NCI-H345 treated with DMSO at 0.1 percent for 48 hours (cell line): Measurements from ENCODE around the gene OR10G4.
"Not testable (repeated sequence)": the region's sequence is repeated elsewhere in the genome, so short reads cannot be mapped to it uniquely, and the experiment has no call there.

ENCODE experiments used
- DNase-seq: peaks from one replicate; lab custom pipeline; 2025; ENCODE audit not compliant: unreplicated experiment; lab: John Stamatoyannopoulos, UW

OR10G4 gene

GRCh38 chr11:124012697-124013096 is at the start of gene OR10G4:
TSS of gene OR10G4 (plus strand) at chr11:124012997. CDS start at chr11:124015575, 2,578 bp downstream.
- no peak for DNase-seq

GRCh38 chr11:123973816-123974215 is 39.0 kb upstream of the OR10G4 start:
- no peak for DNase-seq

- DNase-seq: no peak
Measured at GRCh38 chr11:123976770-123977560, 35.8 kb upstream of the OR10G4 start.

- DNase-seq: no peak
Measured at GRCh38 chr11:123977731-123978347, 35.0 kb upstream of the OR10G4 start, which contains the start of gene OR10S1. TSS of gene OR10S1 (minus strand) at chr11:123977781. CDS start at chr11:123977664, 117 bp downstream.

- DNase-seq: no peak
Measured at GRCh38 chr11:123979311-123979710, 33.5 kb upstream of the OR10G4 start.

GRCh38 chr11:123995119-123995518 is 17.7 kb upstream of the OR10G4 start, which contains the start of gene OR10G6:
TSS of gene OR10G6 (minus strand) at chr11:123995161. CDS start at chr11:123995161, 0 bp downstream.
- DNase-seq: no peak

- not testable (repeated sequence) for DNase-seq
Measured at GRCh38 chr11:124015837-124016236, 3.0 kb downstream of the OR10G4 start.

GRCh38 chr11:124026498-124026897 is 13.7 kb downstream of the OR10G4 start, which contains the start of gene OR10G8:
TSS of gene OR10G8 (plus strand) at chr11:124026798. CDS start at chr11:124029623, 2,825 bp downstream.
- DNase-seq: no peak

- DNase-seq: no peak
Measured at GRCh38 chr11:124036666-124037065, 23.9 kb downstream of the OR10G4 start.

- no peak for DNase-seq
Measured at GRCh38 chr11:124039557-124039956, 26.8 kb downstream of the OR10G4 start.

- no peak for DNase-seq
Measured at GRCh38 chr11:124041254-124041653, 28.5 kb downstream of the OR10G4 start, which contains the start of gene OR10G7. TSS of gene OR10G7 (minus strand) at chr11:124041325. CDS start at chr11:124039001, 2,324 bp downstream.

GRCh38 chr11:124043420-124043819 is 30.6 kb downstream of the OR10G4 start:
- no peak for DNase-seq

- no peak for DNase-seq
Measured at GRCh38 chr11:124050748-124051147, 38.0 kb downstream of the OR10G4 start.

- DNase-seq: no peak
Measured at GRCh38 chr11:124052966-124053365, 40.2 kb downstream of the OR10G4 start.
